ENCODE measurements around the gene FRY.

- TF ChIP-seq CTCF (IDR thresholded peaks at IDR 0.05) (no peak), POLR2A (IDR thresholded peaks at IDR 0.05) (no peak)
Observed at GRCh38 chr13:32127691-32128090, 96.1 kb downstream of the FRY start.

Measured in uterus (tissue), 2 donors.